Parathyroid adenoma (tissue), 2 donors: ENCODE results near the gene CDH16.

Source experiments
- H2AFZ ChIP-seq: fragments of 300-600 bp; sonication (generic); one replicate; pipeline ENCODE4 v1.7.0; 2017; ENCODE audit warnings: antibody characterized with exemption, mild to moderate bottlenecking
- H3K27ac ChIP-seq: fragments of 300-600 bp; sonication (generic); one replicate; pipeline ENCODE4 v1.7.0; 2017
- H3K27me3 ChIP-seq: fragments of 300-600 bp; sonication (generic); one replicate; pipeline ENCODE4 v1.7.0; 2017; ENCODE audit warnings: low read length; ENCODE audit not compliant: control insufficient read depth, insufficient read depth
- H3K36me3 ChIP-seq: fragments of 300-600 bp; sonication (generic); one replicate; pipeline ENCODE4 v1.7.0; 2017; ENCODE audit warnings: low read length; ENCODE audit not compliant: control insufficient read depth, insufficient read depth
- H3K4me1 ChIP-seq: fragments of 300-600 bp; sonication (generic); one replicate; pipeline ENCODE4 v1.7.0; 2017; ENCODE audit warnings: control low read depth
- H3K4me2 ChIP-seq: fragments of 300-600 bp; sonication (generic); one replicate; pipeline ENCODE4 v1.7.0; 2017; ENCODE audit warnings: low read length
- H3K4me3 ChIP-seq: fragments of 300-600 bp; sonication (generic); one replicate; pipeline ENCODE4 v1.7.0; 2017; ENCODE audit warnings: low read depth, low read length
- H3K79me2 ChIP-seq: fragments of 300-600 bp; sonication (generic); one replicate; pipeline ENCODE4 v1.7.0; 2017; ENCODE audit warnings: control low read depth
- H3K9ac ChIP-seq: fragments of 300-600 bp; sonication (generic); one replicate; pipeline ENCODE4 v1.7.0; 2017; ENCODE audit warnings: mild to moderate bottlenecking
- H3K9me3 ChIP-seq: fragments of 300-600 bp; sonication (generic); one replicate; pipeline ENCODE4 v1.7.0; 2017; ENCODE audit warnings: low read length; ENCODE audit not compliant: control insufficient read depth
- CTCF ChIP-seq: fragments of 300-600 bp; sonication (generic); IDR thresholded peaks from one replicate; pipeline ENCODE4 v1.7.0; 2017; ENCODE audit warnings: antibody characterized with exemption, mild to moderate bottlenecking
- donor health status: primary hyperparathyroidism.

Gene CDH16

GRCh38 chr16:66950437-66950836 is 31.8 kb upstream of the CDH16 start:
- peaks cover 17% of the 10 kb centered on the region for H3K4me1 ChIP-seq
- H3K4me3 ChIP-seq, result no peak overlapping the region
- no peak overlapping the region for H2AFZ ChIP-seq
- no peak for TF ChIP-seq CTCF
- no peak overlapping the region for H3K4me2 ChIP-seq
- no peaks in the 10 kb centered on the region for H3K9me3 ChIP-seq
- no peak overlapping the region for H3K9ac ChIP-seq
- no peaks in the 10 kb centered on the region for H3K36me3 ChIP-seq
- no peaks in the 10 kb centered on the region for H3K27me3 ChIP-seq
- no peak overlapping the region for H3K27ac ChIP-seq
- no peaks in the 10 kb centered on the region for H3K79me2 ChIP-seq

GRCh38 chr16:66949472-66949871 is 30.8 kb upstream of the CDH16 start:
- Histone ChIP-seq H3K27ac (no peak overlapping the region), H3K27me3 (no peaks in the 10 kb centered on the region), H3K4me1 (peaks cover 17% of the 10 kb centered on the region), H3K36me3 (no peaks in the 10 kb centered on the region), H3K9me3 (no peaks in the 10 kb centered on the region), H2AFZ (peak overlapping the region; percentile 96), H3K9ac (no peak overlapping the region), H3K79me2 (no peaks in the 10 kb centered on the region), H3K4me3 (no peak overlapping the region), H3K4me2 (no peak overlapping the region)
- no peak for TF ChIP-seq CTCF

- no peak overlapping the region for H3K4me3 ChIP-seq
Observed at GRCh38 chr16:66948837-66949225, 30.1 kb upstream of the CDH16 start.

GRCh38 chr16:66948134-66948836 is 29.6 kb upstream of the CDH16 start:
- Histone ChIP-seq H3K4me3 (peak overlapping the region; percentile 48), H3K4me1 (peaks cover 17% of the 10 kb centered on the region), H3K4me2 (peak overlapping the region; percentile 71), H3K9ac (no peak overlapping the region), H3K79me2 (no peaks in the 10 kb centered on the region), H3K27ac (peak overlapping the region; percentile 53), H3K27me3 (no peaks in the 10 kb centered on the region), H2AFZ (peak overlapping the region; percentile 96), H3K9me3 (no peaks in the 10 kb centered on the region), H3K36me3 (no peaks in the 10 kb centered on the region)
- TF ChIP-seq CTCF, result no peak

More at GRCh38 chr16:66948837-66949225, 30.1 kb upstream of the CDH16 start:
- H3K36me3 ChIP-seq, result no peaks in the 10 kb centered on the region
- no peaks in the 10 kb centered on the region for H3K27me3 ChIP-seq
- H3K4me2 ChIP-seq, result peak overlapping the region; percentile 71
- no peaks in the 10 kb centered on the region for H3K79me2 ChIP-seq
- peak overlapping the region; percentile 53 for H3K27ac ChIP-seq
- TF ChIP-seq CTCF, result no peak
- no peaks in the 10 kb centered on the region for H3K9me3 ChIP-seq
- H3K4me1 ChIP-seq, result peaks cover 17% of the 10 kb centered on the region
- H2AFZ ChIP-seq, result peak overlapping the region; percentile 96
- no peak overlapping the region for H3K9ac ChIP-seq
